Spinal cord (tissue), 10 donors: ENCODE results near the gene NFE2L2. TPM values are rescaled to one million over a fixed set of nuclear protein-coding genes. Genes with fewer than 3 reads are reported as not detected.

Experiments
- DNase-seq, 6 donors: peaks; one replicate each; pipeline versions ENCODE4 v3.0.0 to v3.0.0-alpha.2; 2013 to 2015; ENCODE audit warnings: low spot score in 6 of 6, low read depth in 4 of 6
- H3K27ac ChIP-seq: one replicate; pipeline ENCODE4 v1.5.1; 2013; ENCODE audit warnings: low read depth, low read length, control low read depth
- H3K27me3 ChIP-seq: one replicate; pipeline ENCODE4 v1.6.1; 2013; ENCODE audit warnings: low read length; ENCODE audit not compliant: control insufficient read depth, insufficient read depth
- H3K36me3 ChIP-seq: one replicate; pipeline ENCODE4 v1.6.1; 2013; ENCODE audit warnings: low read length; ENCODE audit not compliant: control insufficient read depth, insufficient read depth
- H3K4me1 ChIP-seq: one replicate; pipeline ENCODE4 v1.6.1; 2013; ENCODE audit warnings: low read length; ENCODE audit not compliant: control insufficient read depth, insufficient read depth
- H3K4me3 ChIP-seq: one replicate; pipeline ENCODE4 v1.5.1; 2013; ENCODE audit warnings: low read depth, low read length, control low read depth
- H3K9me3 ChIP-seq: one replicate; pipeline ENCODE4 v1.6.1; 2013; ENCODE audit warnings: low read length; ENCODE audit not compliant: control insufficient read depth, insufficient read depth
- WGBS: methylation state at CpG from one replicate; pipeline ENCODE4 v1.1.5; 2013; ENCODE audit warnings: missing lambda C conversion rate; ENCODE audit not compliant: insufficient coverage; 5-methylcytosine and 5-hydroxymethylcytosine counted together
- polyA plus RNA-seq, 2 donors: library from polyadenylated mRNA; unstranded; fragments of 120-200 nt; gene quantifications; one replicate each; pipeline ENCODE4 v1.2.1, GENCODE V29; 2013; ENCODE audit not compliant: insufficient read length in 2 of 2
- total RNA-seq, 2 donors: library from RNA; depleted of rRNA in 1 of 2; stranded (reverse); fragments of 120-200 nt in 1 of 2; fragments of >200 nt in 1 of 2; gene quantifications; one replicate each; pipeline versions ENCODE4 v1.2.3 to v1.2.4, GENCODE V29; 2013 to 2014
- donor health status: healthy.

The NFE2L2 gene
- total and polyA plus RNA-seq, 4 donors: 62.8 to 87.9 (median 64.8) TPM

- Histone ChIP-seq H3K27ac (peak overlapping the region; percentile 69), H3K4me1 (peaks cover 9% of the 10 kb centered on the region), H3K36me3 (no peaks in the 10 kb centered on the region), H3K4me3 (peak overlapping the region; percentile 90), H3K9me3 (peaks cover 3% of the 10 kb centered on the region), H3K27me3 (no peaks in the 10 kb centered on the region)
- 0% methylated on average over 1 of the region's 5 CpGs for WGBS
- DNase-seq: no peak
Observed at GRCh38 chr2:177261116-177262060, 3.1 kb downstream of the NFE2L2 start.

GRCh38 chr2:177260379-177260778, 4.1 kb downstream of the NFE2L2 start:
- Histone ChIP-seq H3K27ac (no peak overlapping the region), H3K4me3 (no peak overlapping the region), H3K4me1 (peaks cover 9% of the 10 kb centered on the region)

DNA sequence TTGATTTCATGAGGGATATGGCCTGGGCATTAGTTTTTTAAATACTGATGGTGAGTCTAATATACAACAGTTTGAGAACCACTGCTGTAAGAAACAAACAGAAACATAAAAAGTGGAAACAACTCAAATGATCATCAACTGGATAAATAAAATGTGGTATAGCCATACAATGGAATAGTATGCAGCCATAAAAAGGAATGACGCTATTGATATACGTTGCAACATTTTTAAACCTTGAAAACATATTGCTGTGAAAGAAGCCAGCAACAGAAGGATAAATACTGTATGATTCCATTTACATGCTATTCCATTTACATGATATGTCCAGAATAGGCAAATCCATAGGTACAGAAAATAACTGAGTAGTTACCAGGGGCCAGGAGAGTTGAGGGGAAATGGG, 6.5 kb downstream of the NFE2L2 start:
- no peak overlapping the region for H3K4me3 ChIP-seq
- DNase-seq: no peak
- H3K27me3 ChIP-seq: no peaks in the 10 kb centered on the region
- no peak overlapping the region for H3K27ac ChIP-seq
- peaks cover 3% of the 10 kb centered on the region for H3K9me3 ChIP-seq
- peaks cover 4% of the 10 kb centered on the region for H3K4me1 ChIP-seq
- H3K36me3 ChIP-seq: no peaks in the 10 kb centered on the region
- no CpG with 5 or more reads among the region's 2 CpGs for WGBS

More at GRCh38 chr2:177260379-177260778, 4.1 kb downstream of the NFE2L2 start:
- Histone ChIP-seq H3K9me3 (peaks cover 3% of the 10 kb centered on the region), H3K36me3 (no peaks in the 10 kb centered on the region), H3K27me3 (no peaks in the 10 kb centered on the region)
- 88% methylated on average over 1 of the region's 1 CpG for WGBS
- DNase-seq: no peak

- 94% methylated on average over 4 of the region's 5 CpGs for WGBS
- H3K27ac ChIP-seq: no peak overlapping the region
- H3K27me3 ChIP-seq: no peaks in the 10 kb centered on the region
- peaks cover 4% of the 10 kb centered on the region for H3K4me1 ChIP-seq
- H3K36me3 ChIP-seq: no peaks in the 10 kb centered on the region
- no peak overlapping the region for H3K4me3 ChIP-seq
- DNase-seq: no peak
- peaks cover 3% of the 10 kb centered on the region for H3K9me3 ChIP-seq
Observed at GRCh38 chr2:177257471-177257870, 7.1 kb downstream of the NFE2L2 start.

DNA sequence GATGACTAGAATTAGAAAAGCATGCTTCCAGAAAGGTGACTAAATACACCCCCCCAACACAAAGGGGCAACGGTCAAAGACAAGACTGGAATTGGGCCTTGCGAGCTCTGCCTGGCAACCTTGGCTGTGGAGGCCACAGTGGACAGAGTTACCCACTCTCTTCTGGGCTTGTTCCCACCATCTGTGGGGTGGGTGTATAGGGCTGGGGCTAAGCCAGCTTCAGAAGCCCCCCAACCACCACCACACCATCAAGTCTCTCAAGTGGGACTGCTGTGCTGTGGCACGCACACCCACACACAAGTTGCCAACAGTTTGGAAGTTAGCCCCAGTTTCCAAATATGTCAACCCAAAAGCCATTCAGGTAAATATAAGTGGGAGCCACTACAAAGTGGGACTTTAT, 7.8 kb downstream of the NFE2L2 start:
- Histone ChIP-seq H3K27ac (no peak overlapping the region), H3K36me3 (no peaks in the 10 kb centered on the region), H3K4me1 (peaks cover 4% of the 10 kb centered on the region), H3K9me3 (peaks cover 3% of the 10 kb centered on the region), H3K4me3 (no peak overlapping the region), H3K27me3 (no peaks in the 10 kb centered on the region)
- WGBS: no CpG with 5 or more reads among the region's 3 CpGs
- no peak for DNase-seq

GRCh38 chr2:177256026-177256425, 8.5 kb downstream of the NFE2L2 start:
- no peak for DNase-seq
- Histone ChIP-seq H3K4me1 (peaks cover 4% of the 10 kb centered on the region), H3K36me3 (no peaks in the 10 kb centered on the region), H3K27me3 (no peaks in the 10 kb centered on the region), H3K4me3 (no peak overlapping the region), H3K9me3 (peaks cover 3% of the 10 kb centered on the region), H3K27ac (no peak overlapping the region)
- WGBS: no CpG with 5 or more reads among the region's 2 CpGs

DNA sequence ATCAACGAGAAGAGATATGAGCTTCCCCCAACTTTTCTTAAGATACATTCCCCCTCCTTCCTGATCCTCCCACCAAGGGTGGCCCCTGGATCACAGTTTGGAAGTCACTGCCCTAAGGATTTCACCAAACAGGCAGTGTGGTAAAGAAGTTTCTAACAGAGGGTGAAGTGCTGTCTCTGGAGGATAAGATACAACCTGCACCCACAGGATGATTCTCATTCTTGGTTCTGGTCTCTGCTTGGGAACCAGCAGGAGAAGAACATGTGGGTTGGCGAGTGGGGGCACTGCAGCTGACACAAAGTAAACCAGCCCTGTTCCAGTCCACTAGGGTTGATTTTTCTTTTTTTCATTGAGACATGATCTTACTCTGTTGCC, 9.3 kb downstream of the NFE2L2 start:
- Histone ChIP-seq H3K36me3 (no peaks in the 10 kb centered on the region), H3K4me1 (no peaks in the 10 kb centered on the region), H3K27ac (no peak overlapping the region), H3K4me3 (no peak overlapping the region), H3K9me3 (peaks cover 3% of the 10 kb centered on the region), H3K27me3 (no peaks in the 10 kb centered on the region)
- DNase-seq: no peak
- no CpG with 5 or more reads among the region's 2 CpGs for WGBS

- Histone ChIP-seq H3K27me3 (no peaks in the 10 kb centered on the region), H3K9me3 (peaks cover 3% of the 10 kb centered on the region), H3K4me1 (no peaks in the 10 kb centered on the region), H3K36me3 (no peaks in the 10 kb centered on the region), H3K27ac (no peak overlapping the region), H3K4me3 (no peak overlapping the region)
- 32% methylated on average over 5 of the region's 11 CpGs for WGBS
- DNase-seq: no peak
Observed at GRCh38 chr2:177254433-177255226, 9.9 kb downstream of the NFE2L2 start.

GRCh38 chr2:177253704-177254103, 10.8 kb downstream of the NFE2L2 start:
- Histone ChIP-seq H3K4me3 (no peak overlapping the region), H3K36me3 (no peaks in the 10 kb centered on the region), H3K4me1 (no peaks in the 10 kb centered on the region), H3K9me3 (peaks cover 3% of the 10 kb centered on the region), H3K27ac (no peak overlapping the region), H3K27me3 (no peaks in the 10 kb centered on the region)
- no peak for DNase-seq
- WGBS: no CpG with 5 or more reads among the region's 3 CpGs
